ENCODE results near the gene RMRP.

- TF ChIP-seq CTCF (IDR thresholded peaks at IDR 0.05), result no peak
- no peak for TF ChIP-seq EP300 (IDR thresholded peaks at IDR 0.05)
- no peak for TF ChIP-seq POLR2A (IDR thresholded peaks at IDR 0.05)
Measured at GRCh38 chr9:35609820-35610163, 48.0 kb downstream of the RMRP start.
